OCI-LY7 (cell line): ENCODE results near the gene ATP6V1B1.

Source experiments
- CTCF ChIP-seq: fragments of 200-600 bp; sonication (generic); conservative IDR thresholded peaks from 2 replicates; pipeline ENCODE4 v1.5.1; 2014; ENCODE audit warnings: mild to moderate bottlenecking, antibody characterized with exemption, low read length, moderate library complexity, mixed read lengths
- EZH2phosphoT487 ChIP-seq: fragments of 200-600 bp; sonication (generic); IDR thresholded peaks from 2 replicates; pipeline ENCODE4 v1.6.1; 2018; ENCODE audit warnings: low read depth, borderline replicate concordance, mild to moderate bottlenecking, mixed run types, antibody characterized with exemption, low read length, moderate library complexity, mixed read lengths

GRCh38 chr2:70956141-70956540 lies 20.4 kb downstream of the ATP6V1B1 start:
- TF ChIP-seq CTCF (no peak), EZH2phosphoT487 (no peak)
